NCI-H1048 (cell line): ENCODE data around the gene FGFRL1.
"Not testable (repeated sequence)": the region's sequence is repeated elsewhere in the genome, so short reads cannot be mapped to it uniquely, and the experiment has no call there.

ENCODE experiments used
- DNase-seq: peaks from one replicate; lab custom pipeline; 2025; lab: John Stamatoyannopoulos, UW

FGFRL1 gene

DNA sequence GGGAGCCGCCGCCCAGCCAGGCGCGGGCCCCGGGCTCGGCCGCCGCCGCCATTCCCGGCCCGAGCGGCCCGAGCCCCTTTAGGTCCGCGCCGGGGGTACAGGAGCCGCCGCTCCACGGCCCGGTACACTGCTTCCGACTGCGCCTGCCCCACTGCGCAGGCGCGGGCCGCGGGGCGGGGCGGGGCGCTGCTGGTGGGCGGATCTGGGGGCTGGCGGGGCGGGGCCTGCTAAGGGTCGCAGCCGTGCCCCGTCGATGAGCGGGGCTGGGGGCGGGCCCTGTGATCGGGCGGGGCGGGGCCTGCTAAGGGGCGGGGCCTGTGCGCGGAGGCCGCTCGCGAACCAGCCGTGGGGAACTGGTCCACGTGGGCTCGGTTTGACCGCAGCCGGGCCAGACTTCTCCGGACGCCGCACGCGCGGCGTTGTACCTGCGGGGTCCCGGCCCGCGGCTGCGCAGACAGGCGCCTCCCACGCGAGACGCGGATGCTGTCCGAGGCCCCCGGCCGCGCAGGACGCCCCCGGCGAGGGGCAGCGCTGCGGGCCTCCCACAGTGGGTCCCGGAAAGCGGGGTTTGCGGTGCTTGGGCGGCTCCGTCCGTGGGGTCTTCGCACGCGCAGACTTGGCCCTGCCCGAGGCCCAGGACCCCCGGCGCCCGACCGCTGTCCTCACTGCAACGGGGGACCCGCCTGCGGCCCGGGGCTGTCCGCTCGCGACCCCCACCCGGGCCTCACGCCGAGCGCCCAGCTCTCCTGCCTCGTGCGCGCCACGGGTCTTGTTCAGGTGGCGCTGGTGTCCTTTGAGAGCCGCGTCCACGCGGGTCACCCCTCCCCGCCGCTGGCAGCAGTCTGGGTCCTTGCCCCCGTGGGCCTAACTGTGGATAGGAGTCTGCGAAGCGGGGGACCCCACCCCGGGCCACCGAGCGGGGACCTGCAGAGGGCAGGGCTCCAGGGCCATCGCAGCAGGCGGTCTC lies 37.7 kb upstream of the FGFRL1 start, which contains the start of gene DGKQ:
TSS of gene DGKQ (minus strand) at position 139 of the 967 bp plus-strand sequence. CDS start at position 52, 87 bp downstream.
- DNase-seq = peak; percentile 54

DNA sequence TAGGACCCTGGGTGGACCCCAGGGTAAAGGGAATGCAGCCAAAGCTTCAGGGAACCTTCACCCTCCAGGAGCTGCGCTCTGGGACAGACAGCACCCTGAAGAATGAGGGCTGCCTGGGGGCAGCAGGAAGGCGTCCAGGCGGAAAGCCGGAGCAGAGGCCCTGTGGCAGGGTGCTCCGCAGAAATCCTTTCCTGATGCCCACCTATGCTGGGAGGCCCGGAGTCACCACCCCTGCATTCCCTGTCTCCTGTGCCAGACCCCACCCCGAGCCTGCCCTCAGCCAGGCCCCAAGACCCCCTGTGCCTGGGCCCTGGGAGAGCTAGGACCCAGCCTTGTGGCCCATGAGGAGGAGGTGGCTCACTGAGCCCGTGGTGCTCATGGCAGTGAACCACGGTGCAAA lies 36.8 kb upstream of the FGFRL1 start:
- DNase-seq = no peak

GRCh38 chr4:976016-976415 lies 35.4 kb upstream of the FGFRL1 start:
- not testable (repeated sequence) for DNase-seq

GRCh38 chr4:978957-979701 lies 32.3 kb upstream of the FGFRL1 start:
- DNase-seq = no peak

DNA sequence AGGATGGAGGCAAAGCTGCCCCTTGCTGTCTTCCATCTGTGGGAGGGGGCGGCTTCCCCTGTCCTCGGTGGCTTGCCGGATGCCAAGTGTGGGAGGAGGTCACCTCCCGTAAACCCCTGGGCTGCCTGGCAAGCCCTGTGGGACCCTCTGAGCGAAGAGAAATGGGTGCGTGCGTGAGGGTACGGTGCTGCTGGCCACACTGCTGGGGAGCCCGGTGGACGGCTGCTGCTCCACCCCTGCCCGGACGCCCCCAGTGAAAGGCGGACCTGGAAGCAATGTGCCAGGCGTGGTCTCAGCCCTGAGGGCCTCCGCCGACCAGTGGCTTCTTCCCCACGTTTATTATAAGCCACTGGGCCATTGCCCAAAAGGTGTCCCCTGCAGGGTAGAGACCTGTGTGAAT lies 29.1 kb upstream of the FGFRL1 start:
- DNase-seq = no peak

GRCh38 chr4:982814-983213 lies 28.6 kb upstream of the FGFRL1 start:
- DNase-seq = no peak

DNA sequence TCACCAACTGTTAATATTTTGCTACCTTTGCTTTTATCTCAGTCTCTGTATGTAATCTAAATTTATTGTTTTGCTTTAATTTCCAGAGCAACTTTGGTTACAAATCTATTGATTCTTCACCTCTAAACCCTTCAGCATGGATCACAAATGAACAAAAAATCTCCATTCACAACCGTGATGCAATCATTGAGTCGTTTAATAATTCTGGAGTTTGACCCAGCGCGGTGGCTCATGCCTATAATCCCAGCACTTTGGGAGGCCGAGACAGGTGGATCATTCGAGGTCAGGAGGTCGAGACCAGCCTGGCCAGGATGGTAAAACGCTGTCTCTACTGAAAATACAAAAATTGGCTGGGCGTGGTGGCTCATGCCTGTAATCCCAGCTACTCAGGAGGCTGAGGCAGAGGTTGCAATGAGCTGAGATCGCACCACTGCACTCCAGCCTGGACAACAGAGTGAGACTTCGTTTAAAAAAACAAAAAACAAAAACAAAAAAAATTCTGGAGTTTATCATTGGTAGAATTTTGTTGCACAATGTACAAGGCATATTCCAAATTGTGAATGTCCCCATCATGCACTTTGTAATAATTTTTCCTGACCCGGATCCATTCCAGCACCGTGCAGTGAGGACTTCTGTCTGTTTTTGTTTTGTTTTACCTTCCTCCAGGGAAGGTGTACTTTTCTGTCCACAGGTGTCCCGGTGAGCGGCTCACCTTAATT lies 26.9 kb upstream of the FGFRL1 start:
- DNase-seq = no peak

DNA sequence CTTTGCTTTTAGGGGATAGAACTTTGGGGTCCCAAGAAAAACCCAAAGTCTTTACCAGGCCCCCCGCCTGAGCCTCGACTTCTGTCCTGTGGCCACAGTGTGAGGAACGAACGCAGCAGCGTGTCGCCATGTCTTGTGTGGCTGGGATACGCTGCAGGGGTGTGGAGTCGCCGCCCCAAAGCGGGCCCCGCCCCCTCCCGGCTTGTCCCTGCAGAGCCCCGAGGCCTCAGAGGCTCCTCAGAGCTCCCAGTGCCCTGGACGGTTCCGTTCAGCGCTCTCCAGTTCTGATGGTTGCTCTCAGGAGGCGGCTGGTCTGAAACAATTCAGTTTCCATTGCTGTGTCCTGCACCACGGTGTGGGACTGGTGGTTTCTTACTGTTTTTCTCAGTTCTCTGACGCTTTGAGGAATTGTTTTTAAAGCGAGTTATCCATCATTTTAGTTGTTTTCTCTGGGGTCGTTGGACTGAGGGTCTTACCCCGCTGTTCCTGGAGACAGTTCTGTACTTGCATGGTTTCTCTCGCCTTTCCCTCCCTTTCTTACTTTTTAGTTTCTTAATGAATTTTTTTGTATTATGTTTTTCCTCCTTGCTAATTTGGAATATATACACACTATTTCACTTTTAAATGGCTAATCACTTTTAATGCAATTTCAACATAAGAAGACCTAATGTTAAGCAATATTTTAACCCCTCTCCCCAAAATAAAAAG lies 26.1 kb upstream of the FGFRL1 start:
- DNase-seq = no peak

DNA sequence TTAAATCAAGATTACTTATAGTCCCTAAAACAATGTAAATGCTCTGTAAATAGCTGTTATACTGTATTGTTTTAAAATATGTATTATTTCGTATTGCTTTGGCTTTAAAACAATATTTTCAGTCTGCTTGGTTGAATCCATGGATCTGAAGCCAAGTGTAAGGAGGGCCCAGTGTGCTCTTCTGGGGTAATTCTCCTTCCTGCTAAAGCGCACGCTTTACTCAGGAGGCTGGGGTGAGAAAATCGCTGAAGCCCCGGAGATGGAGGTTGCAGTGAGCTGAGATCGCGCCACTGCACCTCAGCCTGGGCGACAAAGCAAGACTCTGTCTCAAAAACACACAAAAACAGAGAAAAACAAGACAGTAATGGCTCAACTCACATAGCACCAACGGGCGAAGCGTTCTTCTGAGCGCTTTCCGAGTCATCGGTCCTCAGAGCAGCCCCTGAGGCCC lies 25.0 kb upstream of the FGFRL1 start:
- no peak for DNase-seq

- DNase-seq = peak; percentile 25
Measured at GRCh38 chr4:986879-987623, 24.4 kb upstream of the FGFRL1 start, which contains the start of gene IDUA. Gene IDUA (plus strand): TSS chr4:987044. CDS start chr4:987085, 41 bp downstream.

DNA sequence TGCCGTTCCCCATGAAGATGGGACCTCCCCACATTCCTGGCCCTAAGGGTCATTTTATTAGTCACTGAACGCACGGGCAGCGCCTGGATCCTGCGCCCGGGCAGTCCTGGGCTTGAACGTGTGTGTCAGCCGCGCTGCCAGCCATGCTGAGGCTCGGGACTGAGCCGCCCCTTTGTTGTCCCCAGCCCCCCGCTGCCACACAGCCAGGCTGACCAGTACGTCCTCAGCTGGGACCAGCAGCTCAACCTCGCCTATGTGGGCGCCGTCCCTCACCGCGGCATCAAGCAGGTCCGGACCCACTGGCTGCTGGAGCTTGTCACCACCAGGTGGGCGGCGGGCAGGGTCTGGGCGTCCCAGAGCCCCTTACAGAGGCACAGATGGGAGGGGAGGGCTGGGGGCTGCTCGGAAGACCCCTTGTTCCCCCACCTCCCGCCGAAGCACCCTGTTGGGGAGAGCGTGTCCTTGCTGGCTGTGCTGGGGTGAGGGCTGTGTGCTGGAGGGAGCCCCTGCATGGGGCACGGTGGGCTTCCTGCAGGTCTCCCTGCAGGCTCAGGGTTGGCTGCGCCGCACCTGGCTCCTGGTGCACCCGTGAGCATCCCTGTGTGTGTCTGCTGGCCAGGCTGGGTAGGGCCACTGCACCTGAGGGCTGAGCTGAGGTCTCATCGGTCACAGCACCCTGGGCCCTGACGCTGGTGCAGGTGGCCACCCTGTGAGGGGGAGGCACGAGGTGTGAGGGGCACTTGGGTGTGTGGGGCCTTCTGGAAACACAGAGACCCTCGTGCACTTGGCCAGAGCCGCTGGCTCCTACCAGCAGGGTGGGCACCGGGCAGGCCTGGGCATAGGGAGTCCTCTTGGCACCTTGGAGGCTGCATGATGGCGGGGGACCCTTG lies 23.6 kb upstream of the FGFRL1 start:
- DNase-seq = no peak

DNA sequence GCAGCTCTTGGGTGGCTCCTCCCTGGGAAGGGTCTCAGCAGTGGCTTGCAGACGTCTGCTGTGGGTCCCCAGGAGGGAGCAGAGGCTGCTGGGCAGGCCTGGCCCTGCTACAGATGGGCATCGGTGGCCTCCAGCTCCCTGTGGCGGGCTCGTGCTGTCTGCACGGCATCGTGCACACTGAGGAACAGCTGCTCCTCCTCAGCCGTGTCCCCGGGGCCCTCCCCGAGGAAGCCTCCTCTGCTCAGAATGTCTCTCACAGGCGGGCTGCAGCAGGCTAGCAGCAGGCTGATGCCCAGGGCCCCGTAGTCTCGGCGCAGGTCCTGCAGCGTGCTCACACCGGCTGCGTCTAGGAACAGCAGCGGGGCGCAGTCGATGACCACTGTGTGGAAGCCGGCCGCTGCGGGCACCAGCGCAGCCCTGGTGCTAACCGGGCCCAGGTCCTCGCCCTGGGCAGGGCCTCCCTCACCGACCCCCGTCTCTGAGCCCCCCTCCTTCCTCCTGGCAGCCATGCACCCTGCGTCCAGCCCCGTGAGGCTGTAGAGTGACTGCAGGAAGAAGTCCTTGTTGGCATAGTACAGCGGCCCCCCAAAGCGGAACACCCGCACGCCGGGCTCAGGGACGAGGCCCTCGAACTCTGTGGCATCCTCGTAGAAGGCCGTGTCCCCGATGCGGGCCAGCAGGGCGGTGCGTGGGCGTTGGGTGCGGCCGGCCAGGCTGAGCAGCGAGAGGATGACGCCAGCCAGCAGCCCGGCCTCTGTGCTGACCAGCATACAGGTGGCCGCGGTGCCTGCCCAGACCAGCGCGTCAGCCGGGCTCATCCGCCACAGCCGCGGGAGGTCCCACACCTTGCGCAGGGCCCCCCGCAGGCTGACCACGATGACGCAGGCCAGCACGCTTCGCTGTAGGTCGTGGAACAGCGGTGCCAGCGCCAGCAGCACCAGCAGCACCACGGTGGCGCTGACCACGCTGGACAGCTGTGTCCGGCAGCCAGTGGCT lies 22.4 kb upstream of the FGFRL1 start:
- no peak for DNase-seq

DNA sequence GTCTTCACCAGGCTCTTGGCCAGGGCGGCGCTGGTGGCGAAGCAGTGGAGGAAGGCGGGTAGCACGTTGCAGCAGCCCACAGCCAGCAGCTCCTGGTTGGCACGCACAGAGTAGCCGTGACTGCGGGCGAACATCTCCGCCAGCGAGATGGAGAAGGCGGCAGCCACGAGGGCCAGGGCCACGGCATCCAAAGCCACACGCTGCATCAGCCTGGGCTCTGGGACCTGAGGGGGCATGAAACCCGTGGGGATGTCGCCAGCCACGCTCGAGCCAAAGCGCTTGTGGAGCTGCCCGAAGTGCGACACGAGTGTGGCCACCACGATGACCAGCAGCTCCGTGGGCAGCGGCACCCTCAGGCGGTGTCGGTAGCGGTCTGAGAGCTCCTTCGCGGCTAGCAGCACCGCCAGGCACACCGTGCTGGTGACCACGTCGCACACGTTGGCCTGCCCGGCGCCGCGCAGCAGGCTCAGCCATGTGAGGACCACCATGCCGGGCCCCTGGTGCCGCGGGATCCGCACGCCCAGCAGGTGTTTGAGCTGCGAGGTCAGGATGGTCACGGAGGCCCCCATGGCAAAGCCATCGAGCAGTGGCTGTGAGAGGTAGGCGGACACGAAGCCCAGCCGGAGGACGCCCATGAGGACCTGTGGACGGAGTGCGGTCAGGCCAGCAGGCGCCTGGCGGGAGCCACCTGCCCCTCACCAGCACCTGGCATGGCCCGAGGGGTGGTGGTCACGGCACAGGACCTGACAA lies 21.5 kb upstream of the FGFRL1 start:
- DNase-seq = no peak

GRCh38 chr4:990746-991367 lies 20.6 kb upstream of the FGFRL1 start:
- DNase-seq = no peak

DNA sequence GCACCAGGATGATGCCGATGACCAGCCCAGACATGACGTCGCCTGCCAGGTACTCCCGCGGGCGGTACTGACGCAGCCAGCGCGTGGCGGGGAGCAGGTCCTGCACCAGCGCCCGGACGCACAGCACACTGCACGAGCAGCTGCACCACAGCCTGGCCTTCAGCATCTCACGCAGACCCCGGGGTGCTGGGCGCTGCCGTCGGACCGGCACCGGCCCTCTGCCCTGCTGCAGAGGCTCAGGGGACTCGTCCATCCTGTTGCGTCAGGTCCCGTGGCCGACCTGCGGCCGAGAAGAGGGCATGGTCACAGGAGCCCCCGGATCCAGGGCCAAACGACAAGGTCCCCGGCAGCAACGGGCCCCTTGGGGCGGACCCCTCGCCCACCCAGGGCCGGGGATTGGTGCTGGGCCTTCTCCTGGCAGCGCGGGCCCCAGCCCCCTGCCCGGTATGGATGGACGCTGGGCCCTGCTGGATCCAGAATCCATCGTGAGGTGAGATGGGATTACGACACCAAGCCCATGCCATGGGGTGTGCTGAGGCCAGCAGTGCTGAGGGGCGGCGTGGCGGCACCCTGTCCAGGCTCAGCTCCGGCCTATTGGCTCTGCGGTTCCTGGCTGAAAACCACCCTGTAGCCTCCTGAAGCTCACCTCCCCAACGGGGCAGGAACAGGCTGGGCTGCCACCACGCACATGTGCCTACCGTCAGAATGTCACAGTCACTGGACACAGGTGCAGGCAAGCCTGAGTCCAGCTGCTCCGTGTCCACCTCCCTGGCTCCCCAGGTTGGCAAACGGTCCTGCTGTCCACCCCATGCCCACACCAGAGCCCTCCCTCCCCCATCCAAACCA lies 19.8 kb upstream of the FGFRL1 start:
- DNase-seq = no peak
